ENCODE data around the gene ALG8.
"Not testable (repeated sequence)": the region's sequence is repeated elsewhere in the genome, so short reads cannot be mapped to it uniquely, and the experiment has no call there.

The ALG8 gene

DNA sequence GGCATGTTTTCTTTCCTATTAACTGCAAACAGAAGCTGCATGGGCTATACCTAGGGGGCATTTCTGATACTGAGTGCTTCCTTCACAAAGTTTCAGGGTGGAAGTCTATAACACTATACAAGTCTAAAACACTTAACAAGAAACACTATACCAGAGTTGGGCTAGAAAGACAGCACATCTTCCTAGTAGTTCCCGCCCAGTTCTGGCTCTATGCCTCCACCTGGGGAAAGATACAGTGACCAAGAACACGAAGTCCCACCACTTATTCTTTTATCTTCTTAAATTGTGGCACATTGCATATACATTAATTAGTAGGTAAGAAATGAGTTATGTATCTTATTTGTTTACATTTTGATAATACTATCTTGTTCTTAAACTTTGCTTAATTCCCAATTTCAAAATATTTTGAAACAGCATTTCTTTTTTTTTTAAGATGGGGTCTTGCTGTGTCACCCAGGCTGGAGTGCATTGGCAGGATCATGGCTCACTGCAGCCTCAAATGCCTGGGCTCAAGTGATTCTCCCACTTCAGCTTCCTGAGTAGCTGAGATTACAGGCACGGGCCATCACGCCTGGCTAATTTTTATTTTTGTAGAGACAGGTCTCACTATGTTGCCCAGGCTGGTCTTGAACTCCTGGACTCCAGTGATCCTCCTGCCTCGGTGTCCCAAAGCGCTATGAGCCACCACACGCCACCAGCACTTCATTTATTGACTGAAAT is 41.6 kb downstream of the ALG8 start:
- H3K27me3 ChIP-seq (ENCODE audit: low read depth, low read length): no peaks in the 10 kb centered on the region
- no peaks in the 10 kb centered on the region for H3K9me3 ChIP-seq (ENCODE audit: control insufficient read depth in 1 of 2, low read length in 2 of 2)
- peaks cover 11 to 21% of the 10 kb centered on the region in 2 donors for H3K36me3 ChIP-seq (ENCODE audit: control insufficient read depth in 1 of 2, insufficient read depth in 2 of 2, low read length in 2 of 2)
- no peak overlapping the region for H3K27ac ChIP-seq (ENCODE audit: low read length)
- no peaks in the 10 kb centered on the region for H3K4me1 ChIP-seq (ENCODE audit: control insufficient read depth in 1 of 2, insufficient read depth in 2 of 2, low read length in 2 of 2)
- no peak overlapping the region for H3K4me3 ChIP-seq (ENCODE audit: low read depth in 1 of 2, low read length in 2 of 2)

- H3K4me3 ChIP-seq (ENCODE audit: low read depth in 1 of 2, low read length in 2 of 2): no peak overlapping the region
- no peaks in the 10 kb centered on the region for H3K27me3 ChIP-seq (ENCODE audit: low read depth, low read length)
- H3K4me1 ChIP-seq (ENCODE audit: control insufficient read depth in 1 of 2, insufficient read depth in 2 of 2, low read length in 2 of 2): no peaks in the 10 kb centered on the region
- H3K36me3 ChIP-seq (ENCODE audit: control insufficient read depth in 1 of 2, insufficient read depth in 2 of 2, low read length in 2 of 2): peaks cover 0 to 12% of the 10 kb centered on the region in 2 donors
- no peaks in the 10 kb centered on the region for H3K9me3 ChIP-seq (ENCODE audit: control insufficient read depth in 1 of 2, low read length in 2 of 2)
- no peak overlapping the region for H3K27ac ChIP-seq (ENCODE audit: low read length)
Observed at GRCh38 chr11:78094250-78094649, 45.2 kb downstream of the ALG8 start.

GRCh38 chr11:78086521-78087074 is 52.8 kb downstream of the ALG8 start:
- H3K4me3 ChIP-seq (ENCODE audit: low read depth in 1 of 2, low read length in 2 of 2); H3K27ac ChIP-seq (ENCODE audit: low read length); H3K4me1 ChIP-seq (ENCODE audit: control insufficient read depth in 1 of 2, insufficient read depth in 2 of 2, low read length in 2 of 2); H3K27me3 ChIP-seq (ENCODE audit: low read depth, low read length); H3K9me3 ChIP-seq (ENCODE audit: control insufficient read depth in 1 of 2, low read length in 2 of 2); H3K36me3 ChIP-seq (ENCODE audit: control insufficient read depth in 1 of 2, insufficient read depth in 2 of 2, low read length in 2 of 2): not testable (repeated sequence)

DNA sequence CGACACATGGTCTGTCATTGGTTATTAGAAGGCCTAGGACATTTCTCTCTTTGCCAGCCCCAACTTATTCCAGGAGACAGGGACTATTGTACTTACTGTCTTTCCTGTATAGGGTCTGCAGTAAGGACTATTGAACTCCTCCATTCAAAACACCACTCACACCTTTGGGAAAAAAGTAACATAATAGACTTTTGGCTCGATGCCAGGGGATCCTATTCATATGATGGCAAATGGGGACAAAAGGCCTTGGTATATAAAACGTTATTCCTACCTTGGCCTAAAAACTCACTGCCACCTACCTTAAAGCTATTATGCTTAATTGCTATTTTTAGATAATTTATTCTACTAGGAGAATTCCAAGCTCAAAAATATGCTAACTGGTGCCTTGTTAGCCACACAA is 53.5 kb downstream of the ALG8 start:
- Histone ChIP-seq H3K9me3 (ENCODE audit: control insufficient read depth in 1 of 2, low read length in 2 of 2) (no peaks in the 10 kb centered on the region), H3K4me1 (ENCODE audit: control insufficient read depth in 1 of 2, insufficient read depth in 2 of 2, low read length in 2 of 2) (no peaks in the 10 kb centered on the region), H3K4me3 (ENCODE audit: low read depth in 1 of 2, low read length in 2 of 2) (no peak overlapping the region), H3K27ac (ENCODE audit: low read length) (no peak overlapping the region), H3K27me3 (ENCODE audit: low read depth, low read length) (no peaks in the 10 kb centered on the region), H3K36me3 (ENCODE audit: control insufficient read depth in 1 of 2, insufficient read depth in 2 of 2, low read length in 2 of 2) (no peaks in the 10 kb centered on the region)

DNA sequence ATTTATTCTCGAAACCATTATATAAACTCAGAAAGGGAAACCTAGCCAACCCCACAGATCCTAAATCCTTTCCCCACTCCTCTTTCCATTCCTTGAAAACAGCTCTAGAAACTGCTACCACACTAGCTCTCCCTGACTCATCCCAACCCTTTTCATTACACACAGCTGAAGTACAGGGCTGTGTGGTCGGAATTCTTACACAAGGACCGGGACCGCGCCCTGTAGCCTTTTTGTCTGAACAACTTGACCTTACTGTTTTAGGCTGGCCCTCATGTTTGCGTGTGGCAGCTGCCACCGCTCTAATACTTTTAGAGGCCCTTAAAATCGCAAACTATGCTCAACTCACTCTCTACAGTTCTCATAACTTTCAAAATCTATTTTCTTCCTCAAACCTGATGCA is 54.9 kb downstream of the ALG8 start:
- not testable (repeated sequence) for H3K4me1 ChIP-seq (ENCODE audit: control insufficient read depth in 1 of 2, insufficient read depth in 2 of 2, low read length in 2 of 2); H3K36me3 ChIP-seq (ENCODE audit: control insufficient read depth in 1 of 2, insufficient read depth in 2 of 2, low read length in 2 of 2); H3K27ac ChIP-seq (ENCODE audit: low read length); H3K27me3 ChIP-seq (ENCODE audit: low read depth, low read length); H3K4me3 ChIP-seq (ENCODE audit: low read depth in 1 of 2, low read length in 2 of 2); H3K9me3 ChIP-seq (ENCODE audit: control insufficient read depth in 1 of 2, low read length in 2 of 2)

DNA sequence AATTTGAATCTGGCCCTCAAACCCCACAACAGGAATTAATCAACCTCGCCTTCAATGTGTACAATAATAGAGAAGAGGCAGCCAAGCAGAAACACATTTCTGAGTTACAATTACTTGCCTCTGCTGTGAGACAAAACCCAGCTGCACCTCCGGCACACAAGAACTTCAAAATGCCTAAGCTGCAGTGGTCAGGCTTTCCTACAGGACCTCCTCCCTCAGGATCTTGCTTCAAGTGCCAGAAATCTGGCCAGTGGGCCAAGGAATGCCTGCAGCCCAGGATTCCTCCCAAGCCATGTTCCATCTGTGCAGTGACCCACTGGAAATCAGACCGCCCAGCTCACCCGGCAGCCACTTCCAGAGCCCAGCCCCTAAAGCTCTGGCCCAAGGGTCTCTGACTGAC is 56.4 kb downstream of the ALG8 start:
- no peaks in the 10 kb centered on the region for H3K36me3 ChIP-seq (ENCODE audit: control insufficient read depth in 1 of 2, insufficient read depth in 2 of 2, low read length in 2 of 2)

GRCh38 chr11:78082146-78082545 is 57.3 kb downstream of the ALG8 start:
- peaks cover 8 to 27% of the 10 kb centered on the region in 2 donors for H3K4me1 ChIP-seq (ENCODE audit: control insufficient read depth in 1 of 2, insufficient read depth in 2 of 2, low read length in 2 of 2)
- no peaks in the 10 kb centered on the region for H3K36me3 ChIP-seq (ENCODE audit: control insufficient read depth in 1 of 2, insufficient read depth in 2 of 2, low read length in 2 of 2)
- no peaks in the 10 kb centered on the region for H3K27me3 ChIP-seq (ENCODE audit: low read depth, low read length)
- H3K27ac ChIP-seq (ENCODE audit: low read length): no peak overlapping the region
- no peak overlapping the region for H3K4me3 ChIP-seq (ENCODE audit: low read depth in 1 of 2, low read length in 2 of 2)
- no peaks in the 10 kb centered on the region for H3K9me3 ChIP-seq (ENCODE audit: control insufficient read depth in 1 of 2, low read length in 2 of 2)

More for the DNA sequence above, 56.4 kb downstream of the ALG8 start:
- H3K27me3 ChIP-seq (ENCODE audit: low read depth, low read length): no peaks in the 10 kb centered on the region
- H3K27ac ChIP-seq (ENCODE audit: low read length): no peak overlapping the region
- no peaks in the 10 kb centered on the region for H3K9me3 ChIP-seq (ENCODE audit: control insufficient read depth in 1 of 2, low read length in 2 of 2)
- H3K4me3 ChIP-seq (ENCODE audit: low read depth in 1 of 2, low read length in 2 of 2): no peak overlapping the region
- peaks cover 7 to 18% of the 10 kb centered on the region in 2 donors for H3K4me1 ChIP-seq (ENCODE audit: control insufficient read depth in 1 of 2, insufficient read depth in 2 of 2, low read length in 2 of 2)

DNA sequence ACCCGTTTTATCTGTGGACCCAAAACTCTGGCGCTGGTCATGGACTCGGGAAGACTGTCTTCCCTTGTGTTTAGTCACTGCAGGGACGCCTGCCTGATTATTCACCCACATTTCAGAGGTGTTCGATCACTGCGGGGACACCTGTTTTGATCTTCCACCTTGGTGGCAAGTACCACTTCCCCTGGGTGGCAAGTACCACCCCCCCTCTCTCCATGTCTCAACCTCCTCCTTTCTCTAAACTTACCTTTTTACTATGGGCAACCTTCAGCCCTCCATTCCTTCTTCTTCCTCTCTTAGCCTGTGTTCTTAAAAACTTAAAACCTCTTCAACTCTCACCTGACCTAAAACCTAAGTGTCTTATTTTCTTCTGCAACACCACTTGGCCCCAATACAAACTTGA is 57.8 kb downstream of the ALG8 start:
- no peak overlapping the region for H3K27ac ChIP-seq (ENCODE audit: low read length)

GRCh38 chr11:78080818-78081495 is 58.5 kb downstream of the ALG8 start:
- Histone ChIP-seq H3K4me1 (ENCODE audit: control insufficient read depth in 1 of 2, insufficient read depth in 2 of 2, low read length in 2 of 2) (peaks cover 8 to 37% of the 10 kb centered on the region in 2 donors), H3K36me3 (ENCODE audit: control insufficient read depth in 1 of 2, insufficient read depth in 2 of 2, low read length in 2 of 2) (no peaks in the 10 kb centered on the region), H3K4me3 (ENCODE audit: low read depth in 1 of 2, low read length in 2 of 2) (no peak overlapping the region), H3K9me3 (ENCODE audit: control insufficient read depth in 1 of 2, low read length in 2 of 2) (no peaks in the 10 kb centered on the region), H3K27ac (ENCODE audit: low read length) (no peak overlapping the region), H3K27me3 (ENCODE audit: low read depth, low read length) (no peaks in the 10 kb centered on the region)

More for the DNA sequence above, 57.8 kb downstream of the ALG8 start:
- no peaks in the 10 kb centered on the region for H3K27me3 ChIP-seq (ENCODE audit: low read depth, low read length)
- H3K4me3 ChIP-seq (ENCODE audit: low read depth in 1 of 2, low read length in 2 of 2): no peak overlapping the region
- H3K9me3 ChIP-seq (ENCODE audit: control insufficient read depth in 1 of 2, low read length in 2 of 2): no peaks in the 10 kb centered on the region
- H3K4me1 ChIP-seq (ENCODE audit: control insufficient read depth in 1 of 2, insufficient read depth in 2 of 2, low read length in 2 of 2): peaks cover 8 to 32% of the 10 kb centered on the region in 2 donors
- no peaks in the 10 kb centered on the region for H3K36me3 ChIP-seq (ENCODE audit: control insufficient read depth in 1 of 2, insufficient read depth in 2 of 2, low read length in 2 of 2)

DNA sequence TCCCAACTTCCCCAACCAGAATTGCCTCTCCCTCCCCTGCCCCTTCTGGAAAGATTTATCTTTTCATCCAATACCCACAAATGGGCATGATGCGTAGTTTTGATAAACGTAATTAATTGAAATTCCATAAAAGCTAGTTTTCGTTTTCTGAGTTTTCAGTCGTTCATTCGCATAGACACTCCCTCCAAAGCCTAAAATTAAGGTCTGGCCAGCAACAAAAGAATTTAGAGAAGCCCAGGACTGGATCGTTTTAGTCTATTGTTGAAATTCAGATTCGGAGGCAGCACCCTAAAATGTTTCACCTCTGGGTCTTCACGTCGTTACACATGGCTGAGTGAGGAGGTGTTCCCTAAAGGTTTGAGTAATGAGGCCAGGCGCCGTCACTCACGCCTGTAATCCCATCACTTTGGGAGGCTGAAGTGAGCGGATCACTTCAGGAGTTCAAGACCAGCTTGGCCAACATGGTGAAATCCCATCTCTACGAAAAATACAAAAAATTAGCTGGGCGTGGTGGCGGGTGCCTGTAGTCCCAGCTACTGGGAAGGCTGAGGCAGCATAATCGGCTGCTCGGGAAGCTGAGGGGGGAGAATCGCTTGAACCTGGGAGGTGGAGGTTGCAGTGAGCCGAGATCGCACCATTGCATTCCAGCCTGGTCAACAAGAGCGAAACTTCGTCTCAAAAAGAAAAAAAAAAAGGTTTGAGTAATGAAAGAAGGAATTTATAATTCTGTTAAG is 59.2 kb downstream of the ALG8 start:
- no peaks in the 10 kb centered on the region for H3K9me3 ChIP-seq (ENCODE audit: control insufficient read depth in 1 of 2, low read length in 2 of 2)
- peak overlapping the region; percentile 97 to 100 for H3K4me3 ChIP-seq (ENCODE audit: low read depth in 1 of 2, low read length in 2 of 2)
- peaks cover 8 to 41% of the 10 kb centered on the region in 2 donors for H3K4me1 ChIP-seq (ENCODE audit: control insufficient read depth in 1 of 2, insufficient read depth in 2 of 2, low read length in 2 of 2)
- no peaks in the 10 kb centered on the region for H3K36me3 ChIP-seq (ENCODE audit: control insufficient read depth in 1 of 2, insufficient read depth in 2 of 2, low read length in 2 of 2)
- H3K27me3 ChIP-seq (ENCODE audit: low read depth, low read length): no peaks in the 10 kb centered on the region
- peak overlapping the region; percentile 90 for H3K27ac ChIP-seq (ENCODE audit: low read length)

All from muscle layer of duodenum (tissue), 2 donors.